Measurements from ENCODE around the gene BTK.

The BTK gene

DNA sequence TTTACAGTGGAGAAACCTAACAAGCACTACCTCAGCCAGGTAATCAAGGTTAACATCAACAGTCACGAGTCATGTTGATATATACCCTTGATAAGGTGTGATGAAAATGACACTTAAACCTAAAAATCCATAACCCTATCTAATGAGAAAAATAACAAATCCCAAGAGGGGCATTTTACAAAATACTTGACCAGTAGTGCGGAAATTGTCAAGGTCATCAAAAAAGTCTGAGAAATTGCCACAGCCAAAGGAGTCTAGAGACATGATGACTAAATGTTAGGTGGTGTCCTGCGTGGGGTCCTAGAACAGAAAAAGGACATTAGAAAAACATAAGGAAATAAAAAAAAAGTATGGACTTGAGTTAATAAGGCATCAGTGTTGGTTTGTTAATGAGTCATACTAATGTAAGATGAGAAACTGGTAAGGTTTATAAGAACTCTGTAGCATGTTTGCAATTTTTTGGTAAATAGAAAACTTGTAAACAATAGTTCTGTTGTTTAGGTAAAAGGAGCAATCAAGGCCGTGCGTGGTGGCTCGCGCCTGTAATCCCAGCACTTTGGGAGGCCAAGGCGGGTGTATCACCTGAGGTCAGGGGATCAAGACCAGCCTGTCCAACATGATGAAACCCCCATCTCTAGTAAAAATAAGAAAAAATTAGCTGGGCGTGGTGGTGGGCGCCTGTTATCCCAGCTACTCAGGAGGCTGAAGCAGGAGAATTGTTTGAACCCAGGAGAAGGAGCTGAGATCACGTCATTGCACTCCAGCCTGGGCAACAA lies 7.7 kb upstream of the BTK start:
- DNase-seq, result no peak

DNA sequence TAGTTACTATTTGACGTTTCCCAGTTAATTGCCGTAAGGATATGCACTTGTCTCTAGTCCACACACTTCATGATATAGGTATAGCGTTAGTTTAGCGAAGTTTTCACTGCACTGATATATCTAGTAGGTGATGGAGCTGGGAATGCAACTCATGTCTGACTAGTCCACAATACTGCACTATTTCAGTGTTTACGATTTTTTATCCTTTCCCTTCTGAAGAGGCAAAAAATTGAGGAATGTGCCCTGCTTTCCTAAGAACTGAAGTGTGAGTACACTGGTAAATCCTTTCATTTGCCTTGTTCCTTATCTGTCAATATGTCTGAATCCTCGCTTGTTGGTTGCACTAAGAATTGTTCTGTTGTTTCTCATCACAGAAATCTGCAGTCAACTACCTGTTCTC lies 5.8 kb upstream of the BTK start:
- DNase-seq, result no peak

DNA sequence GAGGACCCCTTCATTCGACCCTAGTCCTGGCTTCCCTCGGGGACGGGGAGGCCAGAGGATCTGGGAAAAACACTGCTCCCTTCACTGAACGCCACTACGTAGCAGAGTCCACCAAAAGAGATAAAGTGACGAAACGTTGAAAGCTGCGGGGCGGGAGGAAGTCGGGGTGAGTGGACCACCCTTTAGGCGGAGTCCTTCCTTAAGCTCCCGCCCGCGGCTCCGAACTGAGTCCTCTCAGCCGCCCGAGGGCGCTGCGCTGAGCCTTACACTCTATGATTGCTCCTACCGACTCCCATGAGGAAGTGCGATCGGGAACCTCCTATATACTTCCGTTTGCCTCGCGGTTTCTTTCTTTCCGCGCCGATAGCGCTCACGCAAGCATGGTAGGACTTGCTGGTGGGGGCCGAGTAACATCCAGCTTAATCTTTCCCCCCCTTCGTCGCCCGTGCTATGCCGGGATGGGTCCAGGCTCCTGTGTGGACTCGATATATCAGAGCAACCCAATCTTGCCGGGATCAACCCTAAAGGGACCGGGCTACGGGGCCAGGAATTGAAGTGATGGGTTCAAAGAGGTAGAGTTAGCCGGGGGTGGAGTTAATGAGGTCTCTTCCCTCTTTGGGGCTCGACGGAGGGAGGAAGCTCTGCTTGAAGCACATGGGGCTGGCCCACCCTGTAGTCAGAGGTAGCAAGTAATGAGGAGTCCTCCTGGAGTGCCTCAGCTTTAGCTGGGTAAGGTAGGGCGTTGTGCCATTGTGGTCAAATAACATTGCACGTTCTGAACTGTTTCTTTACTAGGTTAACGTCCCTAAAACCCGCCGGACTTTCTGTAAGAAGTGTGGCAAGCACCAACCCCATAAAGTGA lies 4.9 kb upstream of the BTK start, which contains the start of gene RPL36A:
Gene RPL36A, plus strand, starts transcription at position 348 of the 862 bp plus-strand sequence. Its CDS starts 33 bp downstream, at position 381.
- peak; percentile 68 for DNase-seq

DNA sequence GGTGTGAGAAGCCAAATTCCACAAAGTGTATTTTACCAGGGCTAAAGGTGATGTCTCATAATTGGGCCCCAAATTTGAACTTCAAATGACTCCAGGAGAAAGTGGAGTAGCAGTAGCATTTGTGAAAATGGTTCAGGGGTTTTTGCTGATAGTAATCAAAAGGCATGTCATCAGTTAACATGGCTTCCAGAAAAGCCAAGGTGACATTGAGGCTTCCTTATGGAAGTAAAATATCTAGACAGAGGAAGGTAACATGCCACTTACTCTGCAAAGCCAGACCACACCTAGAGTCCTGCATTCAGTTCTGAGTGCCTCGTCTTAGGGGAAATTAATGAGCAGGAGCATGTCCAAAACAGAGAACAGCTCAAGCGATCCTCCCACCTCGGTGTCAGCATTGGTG lies 2.6 kb upstream of the BTK start:
- no peak for DNase-seq

DNA sequence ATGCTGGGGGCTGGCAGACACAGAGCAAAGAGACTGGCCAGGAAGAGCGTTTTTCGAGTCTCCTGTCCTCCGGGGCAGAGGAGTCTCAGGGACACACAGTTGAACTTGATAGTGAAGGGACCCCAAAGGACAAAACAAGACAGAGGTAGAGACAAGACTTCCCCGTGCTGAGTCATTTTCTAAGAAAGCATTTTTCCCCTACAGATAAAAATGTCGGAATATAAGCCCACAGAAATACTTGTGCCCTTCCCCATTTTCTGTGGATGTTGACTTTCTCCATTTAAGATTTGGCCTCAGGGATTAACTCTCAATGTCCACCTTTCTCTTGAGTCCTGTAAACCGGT lies 523 bp upstream of the BTK start:
- no peak for DNase-seq

DNA sequence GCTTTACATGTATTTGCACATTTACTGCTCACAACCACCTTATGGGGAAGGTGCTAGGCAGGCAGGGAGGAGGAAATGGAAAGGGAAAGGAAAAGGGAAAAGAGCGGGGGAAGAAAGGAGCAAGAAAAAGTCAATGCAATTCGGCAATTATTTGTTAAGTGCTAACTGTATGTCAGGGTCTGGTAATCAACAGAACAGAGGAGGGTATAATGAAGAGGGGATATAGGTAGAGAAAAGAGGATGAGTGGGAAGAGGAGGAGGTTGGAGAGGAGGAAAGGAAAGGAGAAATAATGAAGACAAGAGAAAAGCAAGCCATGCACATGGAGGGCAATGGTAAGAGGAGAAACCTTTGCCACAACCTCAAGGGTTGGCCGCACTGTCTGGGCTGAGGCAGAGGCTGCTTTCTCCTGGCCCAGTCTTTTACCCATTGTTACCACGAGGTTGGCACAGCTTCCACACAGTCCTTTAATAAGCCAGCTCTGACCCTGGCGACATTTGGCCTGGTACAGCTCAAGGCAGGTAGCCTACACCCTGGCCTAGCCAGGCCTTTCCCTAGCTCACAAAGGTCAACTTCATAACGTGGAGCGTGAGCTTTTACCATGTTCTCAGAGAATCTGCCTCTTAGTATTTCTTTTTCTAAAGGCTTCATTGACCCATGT lies 836 bp downstream of the BTK start:
- no peak for DNase-seq

DNA sequence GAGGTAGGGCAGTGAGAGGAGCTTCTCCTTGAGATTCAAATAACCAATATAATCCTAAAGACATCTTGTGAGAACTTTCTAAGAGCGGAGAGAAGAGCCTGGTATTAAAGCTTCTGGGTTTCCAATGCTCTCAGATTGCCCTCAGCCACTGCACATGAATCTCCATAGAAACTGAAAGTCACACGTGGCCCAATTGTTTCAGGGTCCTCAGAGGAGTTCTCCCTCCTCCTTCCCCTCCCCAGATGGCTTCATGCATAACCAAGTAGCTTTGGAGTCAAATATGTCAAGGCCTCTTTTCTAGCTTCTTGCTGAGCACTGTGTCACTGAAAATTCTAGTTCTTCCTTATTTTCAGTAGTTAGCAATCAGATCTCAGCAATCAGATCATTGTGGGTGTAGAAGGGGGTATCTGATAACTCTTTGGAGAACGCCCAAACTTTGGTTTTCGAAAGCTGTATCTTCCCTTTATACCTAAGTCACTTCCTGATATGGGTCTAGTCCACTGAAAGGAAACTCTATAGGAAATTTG lies 2.2 kb downstream of the BTK start:
- DNase-seq, result no peak

DNA sequence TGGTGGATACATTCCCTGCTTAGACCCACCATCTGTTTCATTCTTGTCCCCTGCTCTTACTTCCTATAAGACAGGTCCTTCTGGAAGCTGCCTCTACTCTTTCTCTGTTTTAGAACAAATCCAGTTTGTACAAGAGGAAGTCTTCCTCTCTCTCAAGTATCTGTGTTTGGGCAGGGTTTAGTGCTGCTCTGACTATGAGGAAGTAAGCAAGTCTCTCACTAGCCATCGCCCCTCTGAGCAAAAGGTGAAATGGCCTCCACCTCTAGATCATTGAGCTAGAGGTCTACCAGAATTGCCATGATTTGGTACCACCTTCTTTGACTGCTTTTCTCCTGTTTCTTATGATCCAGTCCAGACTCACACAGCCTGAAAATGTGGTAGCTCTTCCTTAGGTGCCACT lies 8.4 kb downstream of the BTK start:
- DNase-seq, result no peak

DNA sequence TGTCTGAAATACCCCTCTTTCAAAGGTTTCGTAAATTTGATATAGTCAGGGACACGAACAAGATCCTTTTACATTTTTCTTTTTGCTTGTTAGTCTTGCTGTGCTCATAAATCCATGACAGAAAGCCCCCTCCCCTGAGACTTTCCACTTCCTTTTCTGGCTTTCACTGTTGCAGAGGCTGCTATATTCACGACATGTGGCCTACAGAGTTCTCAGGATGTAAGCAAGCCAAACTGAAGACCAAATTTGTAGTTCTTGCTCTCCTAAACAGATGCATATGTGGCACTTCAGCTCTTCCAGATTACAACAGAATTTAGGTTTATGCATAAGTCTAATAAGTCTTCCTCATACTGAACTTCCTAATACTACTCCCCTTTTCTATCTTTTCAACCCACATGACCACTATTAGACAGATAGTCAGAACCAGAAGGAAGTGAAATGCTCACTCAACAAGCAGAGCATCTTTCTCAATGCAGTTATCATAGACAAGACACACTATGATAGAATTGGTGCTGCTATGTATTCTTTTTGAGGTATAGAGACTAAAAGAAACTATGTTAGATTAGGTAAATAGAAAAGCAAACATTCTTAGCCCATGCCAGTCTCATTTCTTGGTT lies 15.0 kb downstream of the BTK start:
- no peak for DNase-seq

DNA sequence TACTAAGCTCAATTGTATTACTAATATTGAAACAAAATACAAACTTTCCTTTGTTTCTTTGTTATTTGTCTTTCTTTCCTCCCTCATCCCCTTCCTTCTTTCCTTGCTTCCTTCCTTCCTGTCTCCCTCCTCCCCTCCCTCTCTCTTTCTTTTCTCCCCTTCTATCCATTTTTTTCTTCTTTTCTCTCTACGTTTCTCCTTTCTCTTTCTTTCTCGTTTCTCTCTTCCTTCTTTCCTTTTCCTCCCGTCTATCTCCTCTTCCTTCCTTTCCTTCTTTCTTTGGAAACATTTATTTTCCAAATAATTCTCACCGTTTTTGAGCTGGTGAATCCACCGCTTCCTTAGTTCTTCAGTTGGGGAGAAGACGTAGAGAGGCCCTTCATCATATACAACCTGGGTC lies 16.3 kb downstream of the BTK start:
- no peak for DNase-seq

DNA sequence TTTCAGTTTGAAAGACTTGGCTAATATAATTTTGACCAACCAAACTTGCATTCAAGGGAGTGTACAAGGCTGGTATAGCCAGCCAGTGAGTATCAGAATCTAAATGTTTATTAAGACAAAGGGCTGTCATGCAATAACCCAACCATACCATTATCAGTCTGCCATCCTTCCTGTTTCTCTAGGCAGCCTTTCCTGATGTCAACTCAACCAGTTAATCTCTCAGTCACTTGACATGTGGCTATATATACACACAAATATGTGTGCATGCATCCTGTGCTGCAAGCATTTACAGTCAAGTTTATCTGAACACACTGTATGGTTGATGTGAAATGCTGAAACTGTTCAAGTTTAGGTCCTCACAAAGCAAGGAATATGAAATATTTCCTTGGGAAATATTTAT lies 17.2 kb downstream of the BTK start:
- DNase-seq, result no peak

DNA sequence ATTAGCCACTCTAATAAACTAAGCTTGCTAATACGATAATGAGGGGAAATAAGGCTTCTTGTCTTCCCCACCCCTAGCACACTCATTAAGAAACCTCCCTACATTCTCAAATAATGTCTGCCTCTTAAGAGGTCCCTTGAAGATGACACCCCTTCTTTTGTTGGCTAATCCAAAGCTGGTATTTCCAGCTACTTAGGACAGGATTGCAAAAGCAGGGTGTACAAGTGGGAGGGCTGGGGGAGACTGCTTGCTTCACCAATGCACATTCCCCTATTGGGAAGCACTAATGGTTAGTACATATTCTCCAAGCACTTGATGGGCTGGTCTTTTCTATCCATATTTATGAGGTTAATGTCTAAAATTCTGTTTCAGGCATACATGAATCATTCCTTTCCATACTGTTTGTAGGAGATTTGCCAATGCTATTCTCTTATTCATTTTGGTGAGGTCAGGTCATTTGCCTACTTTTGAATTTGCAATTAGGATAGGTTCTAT lies 20.6 kb downstream of the BTK start:
- no peak for DNase-seq

DNA sequence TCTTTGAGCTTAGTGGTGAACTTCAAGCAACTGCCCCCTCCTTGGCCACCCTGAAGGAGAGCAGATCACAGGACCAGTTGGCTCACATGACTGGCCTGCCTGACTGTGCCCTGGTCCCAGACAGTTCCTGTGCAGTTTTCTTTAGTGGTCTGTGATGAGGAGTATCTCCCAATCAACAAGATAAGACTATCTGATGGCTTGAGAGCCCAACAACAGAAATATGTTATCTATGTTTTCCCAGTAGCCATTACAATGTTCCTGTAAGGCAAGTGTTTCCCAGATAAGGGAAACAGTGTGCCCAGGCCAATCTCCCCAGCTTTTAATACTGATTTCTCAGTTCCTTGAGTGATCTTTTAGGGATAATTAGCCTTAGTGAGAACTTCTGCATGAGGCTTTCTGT lies 23.2 kb downstream of the BTK start:
- no peak for DNase-seq

DNA sequence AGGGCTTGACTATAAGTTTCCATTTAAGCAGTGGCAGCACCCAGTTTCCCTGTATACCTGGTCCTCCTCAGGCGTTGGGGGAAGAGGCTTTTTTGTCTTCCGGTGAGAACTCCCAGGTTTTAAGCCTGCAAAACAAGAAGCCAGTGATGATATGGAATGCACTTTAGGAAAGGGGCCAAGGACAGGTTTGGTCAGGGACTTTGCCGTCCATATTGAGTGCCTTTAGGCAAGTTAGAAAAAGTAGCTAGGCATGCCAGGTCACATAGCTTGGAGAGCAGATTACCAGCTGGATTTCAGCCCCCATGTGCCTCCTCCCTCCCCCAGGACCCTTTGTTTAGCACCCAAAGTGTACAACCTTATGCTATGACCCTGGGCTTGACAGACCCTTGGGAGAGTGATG lies 23.9 kb downstream of the BTK start:
- no peak for DNase-seq

DNA sequence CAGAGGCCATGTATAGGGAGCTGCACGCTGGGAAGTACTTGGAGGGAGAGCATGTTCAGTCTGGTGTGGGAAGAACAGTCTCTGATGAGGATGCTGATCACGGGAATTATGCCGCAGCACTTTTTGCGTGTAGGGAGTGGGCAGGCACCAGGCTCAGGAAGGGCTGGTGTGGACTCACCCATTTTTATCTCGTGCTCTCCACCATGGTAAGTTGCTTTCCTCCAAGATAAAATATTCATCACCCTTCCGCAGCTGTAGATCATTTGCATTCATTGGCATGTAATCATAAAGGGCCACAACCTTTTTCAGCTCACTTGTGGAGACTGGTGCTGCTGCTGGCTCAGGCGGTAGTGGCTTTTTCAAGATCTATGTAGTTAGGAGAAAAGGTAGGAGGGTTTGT lies 25.6 kb downstream of the BTK start:
- DNase-seq, result no peak

DNA sequence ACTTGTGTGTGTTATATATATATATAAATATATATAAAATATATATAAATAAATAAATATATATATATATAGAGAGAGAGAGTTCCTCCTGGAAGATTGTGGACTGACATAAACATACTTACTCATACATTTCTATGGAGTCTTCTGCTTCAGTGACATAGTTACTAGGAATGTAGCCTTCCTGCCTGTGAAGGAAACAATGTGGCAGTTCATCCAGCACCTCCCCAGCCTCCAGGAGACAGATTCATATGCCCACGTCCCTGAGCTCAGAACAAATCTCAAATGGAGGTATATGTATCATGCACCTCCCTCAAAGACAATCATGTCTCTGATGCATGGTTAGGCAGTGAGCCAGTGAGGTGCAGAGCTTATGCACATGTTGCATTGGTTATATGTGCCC lies 26.0 kb downstream of the BTK start:
- DNase-seq, result no peak

DNA sequence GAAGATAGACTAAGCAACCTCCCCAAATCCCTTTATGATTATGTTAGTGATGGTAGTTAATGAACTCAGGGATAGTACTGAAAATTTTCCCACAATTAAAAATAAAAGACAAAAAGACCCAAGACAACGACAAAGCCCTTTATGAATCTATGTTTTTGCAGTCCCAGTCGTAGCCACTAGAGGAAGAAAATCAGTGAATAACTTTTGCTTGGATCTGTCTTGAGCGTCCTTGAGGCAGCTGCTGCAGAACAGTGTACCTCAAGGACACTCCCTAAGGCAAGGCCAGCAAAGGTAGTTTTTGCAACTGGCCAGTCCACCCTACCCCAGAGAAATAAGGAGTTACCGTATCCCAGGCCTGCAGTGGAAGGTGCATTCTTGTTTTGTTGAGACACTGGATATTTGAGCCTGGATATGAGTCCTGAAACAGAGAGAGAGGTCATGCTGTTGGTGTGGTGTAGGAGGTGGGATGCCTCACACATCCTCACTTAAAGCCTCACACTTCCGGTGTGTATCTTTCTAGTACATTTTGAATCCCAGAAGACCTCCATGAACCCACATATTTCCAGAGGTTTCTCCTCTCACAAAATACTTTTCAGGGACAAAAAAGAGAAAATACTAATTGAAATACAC lies 28.7 kb downstream of the BTK start:
- DNase-seq, result no peak

DNA sequence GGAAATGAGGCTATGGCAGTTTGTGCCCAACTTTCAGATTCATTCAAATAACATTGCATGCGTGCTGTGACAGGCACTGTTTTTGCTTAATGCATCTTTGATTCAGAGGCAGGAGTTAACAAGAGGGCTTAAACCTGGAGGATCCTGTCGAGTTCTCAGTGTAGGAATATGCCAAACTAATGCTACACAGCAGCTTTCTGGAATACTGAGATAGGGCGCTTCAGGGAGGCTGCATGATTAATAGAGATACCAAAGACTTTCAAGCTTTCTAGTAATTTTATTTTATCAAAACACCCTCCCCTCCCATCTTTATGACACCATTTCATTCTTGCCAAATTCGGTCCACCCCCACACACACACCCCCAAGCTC lies 36.8 kb downstream of the BTK start:
- no peak for DNase-seq

DNA sequence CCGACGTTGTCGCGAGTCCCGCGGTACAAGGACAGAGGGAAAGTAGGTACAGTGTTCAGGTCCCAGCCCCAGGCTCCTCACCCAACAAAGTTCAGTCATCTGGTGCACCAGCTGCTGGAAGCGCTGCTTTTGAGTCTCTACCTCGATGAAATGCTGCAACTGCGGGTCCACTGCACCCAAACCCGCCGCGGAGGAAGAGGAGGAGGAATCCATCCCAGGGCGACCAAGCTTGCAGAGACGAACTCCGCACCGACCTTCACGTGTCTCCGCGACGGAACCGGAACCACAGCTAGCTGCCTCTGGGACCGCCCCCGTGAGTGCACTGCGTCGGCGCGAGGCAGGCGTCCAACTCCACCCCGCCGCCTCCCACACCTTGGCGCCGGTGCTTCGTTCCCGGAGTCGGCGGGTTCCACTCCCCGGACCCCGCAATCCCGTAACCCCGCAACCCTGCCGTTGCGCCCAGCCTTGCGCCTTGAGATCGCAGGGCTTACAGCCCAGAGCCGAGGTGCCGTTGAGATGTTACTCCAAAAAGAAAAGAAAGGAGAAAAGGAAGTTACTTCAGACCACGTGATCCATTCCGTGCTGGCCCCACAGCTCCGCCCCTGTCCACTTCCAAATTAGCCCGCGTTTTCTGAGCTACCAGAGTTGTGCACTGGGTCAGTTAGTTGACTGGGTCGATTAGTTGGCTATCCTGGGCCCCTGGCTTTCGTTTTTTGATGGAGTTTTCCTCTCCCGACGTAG lies 37.4 kb downstream of the BTK start, which contains the start of gene TIMM8A:
Gene TIMM8A, minus strand, starts transcription at position 291 of the 741 bp plus-strand sequence. Its CDS starts 78 bp downstream, at position 213.
- peak; percentile 49 for DNase-seq

DNA sequence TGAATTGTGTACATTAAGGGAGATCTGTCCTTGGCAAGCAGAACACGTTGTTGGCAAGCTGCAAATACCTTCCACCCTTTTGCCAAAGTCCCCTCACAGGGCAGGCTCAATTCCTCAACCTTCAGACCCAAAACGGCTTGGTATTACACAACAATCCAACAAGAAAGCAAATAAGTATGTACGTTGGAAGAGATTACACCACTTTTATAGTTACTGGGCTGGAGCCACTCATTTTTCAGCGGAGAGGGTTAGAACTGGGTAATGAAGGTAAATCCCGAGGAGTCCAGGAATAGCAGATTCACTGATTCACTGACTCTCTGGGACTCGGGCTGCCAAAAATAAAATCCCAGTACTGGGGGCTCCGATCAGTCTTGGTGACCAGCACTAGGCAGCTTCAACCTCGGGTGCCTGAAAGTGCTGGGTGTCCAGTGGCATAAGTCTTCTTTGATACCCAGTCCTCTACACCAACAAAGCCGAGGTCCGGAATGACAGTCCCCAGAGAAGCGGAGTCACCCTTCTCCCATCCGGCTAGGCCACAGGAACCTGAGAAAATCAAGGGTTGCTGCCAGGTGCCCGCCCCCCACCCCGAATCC lies 38.0 kb downstream of the BTK start:
- no peak for DNase-seq

DNA sequence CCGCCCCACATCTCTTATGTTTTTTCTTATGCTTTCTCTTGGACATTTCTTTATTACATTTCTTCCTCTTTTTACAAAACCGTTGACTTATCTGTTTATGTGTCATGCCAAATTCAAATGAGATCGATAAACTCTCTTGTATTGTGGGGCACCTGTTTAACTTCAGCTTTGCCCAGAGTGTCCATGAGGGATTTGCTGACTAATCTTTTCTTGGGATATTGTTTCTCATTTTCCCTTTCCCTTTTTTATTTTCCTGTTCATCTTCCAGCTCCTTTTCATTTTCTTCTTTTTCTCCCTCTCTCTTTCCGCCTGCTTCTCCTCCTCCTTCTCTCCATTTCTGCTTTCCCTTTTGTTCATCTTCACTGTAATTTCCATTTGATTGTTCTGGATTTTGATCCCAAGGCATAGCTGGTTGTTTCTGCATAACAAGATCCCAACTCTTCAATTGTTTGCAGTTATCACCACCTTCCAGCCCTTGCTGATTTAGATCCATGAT lies 48.2 kb downstream of the BTK start:
- no peak for DNase-seq
